Measurements from ENCODE around the gene UGT3A1.
"Not testable (repeated sequence)": the region's sequence is repeated elsewhere in the genome, so short reads cannot be mapped to it uniquely, and the experiment has no call there.

UGT3A1 gene, protein sequence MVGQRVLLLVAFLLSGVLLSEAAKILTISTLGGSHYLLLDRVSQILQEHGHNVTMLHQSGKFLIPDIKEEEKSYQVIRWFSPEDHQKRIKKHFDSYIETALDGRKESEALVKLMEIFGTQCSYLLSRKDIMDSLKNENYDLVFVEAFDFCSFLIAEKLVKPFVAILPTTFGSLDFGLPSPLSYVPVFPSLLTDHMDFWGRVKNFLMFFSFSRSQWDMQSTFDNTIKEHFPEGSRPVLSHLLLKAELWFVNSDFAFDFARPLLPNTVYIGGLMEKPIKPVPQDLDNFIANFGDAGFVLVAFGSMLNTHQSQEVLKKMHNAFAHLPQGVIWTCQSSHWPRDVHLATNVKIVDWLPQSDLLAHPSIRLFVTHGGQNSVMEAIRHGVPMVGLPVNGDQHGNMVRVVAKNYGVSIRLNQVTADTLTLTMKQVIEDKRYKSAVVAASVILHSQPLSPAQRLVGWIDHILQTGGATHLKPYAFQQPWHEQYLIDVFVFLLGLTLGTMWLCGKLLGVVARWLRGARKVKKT

DNA sequence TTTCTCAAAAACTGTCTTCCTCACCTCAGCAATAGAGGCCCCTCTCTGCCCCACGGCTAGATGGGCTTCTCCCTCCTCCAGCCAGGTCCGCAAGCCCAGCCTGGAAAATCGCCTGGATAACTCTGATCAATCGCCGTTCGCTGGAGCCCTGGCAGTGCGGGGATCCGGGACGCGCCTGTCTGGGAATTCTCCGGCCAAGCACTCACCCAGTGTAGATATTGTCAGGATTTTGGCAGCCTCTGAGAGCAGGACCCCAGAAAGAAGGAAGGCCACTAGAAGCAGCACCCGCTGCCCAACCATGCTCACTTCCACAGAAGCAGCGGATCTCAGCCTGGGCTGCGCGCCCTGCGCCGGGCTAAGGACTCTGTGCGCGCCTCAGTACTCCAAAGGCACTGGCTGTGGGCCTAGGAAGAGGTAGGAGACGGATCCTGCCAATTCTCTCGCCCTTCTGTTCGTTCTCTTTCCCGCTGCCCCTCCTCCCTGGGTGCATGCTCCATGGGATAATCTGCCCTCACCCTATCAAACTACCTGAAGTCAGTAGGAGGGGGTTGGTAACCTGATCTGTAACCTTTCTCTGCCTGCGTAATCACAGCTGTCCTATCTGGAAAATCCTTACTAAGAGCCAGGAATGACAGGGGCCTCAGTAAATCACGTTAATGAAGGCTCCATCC, at the start of gene UGT3A1:
Gene UGT3A1 (minus strand): TSS at position 450 of the 671 bp plus-strand sequence. CDS start 150 bp downstream, at position 300.
- DNase-seq = no peak

DNA sequence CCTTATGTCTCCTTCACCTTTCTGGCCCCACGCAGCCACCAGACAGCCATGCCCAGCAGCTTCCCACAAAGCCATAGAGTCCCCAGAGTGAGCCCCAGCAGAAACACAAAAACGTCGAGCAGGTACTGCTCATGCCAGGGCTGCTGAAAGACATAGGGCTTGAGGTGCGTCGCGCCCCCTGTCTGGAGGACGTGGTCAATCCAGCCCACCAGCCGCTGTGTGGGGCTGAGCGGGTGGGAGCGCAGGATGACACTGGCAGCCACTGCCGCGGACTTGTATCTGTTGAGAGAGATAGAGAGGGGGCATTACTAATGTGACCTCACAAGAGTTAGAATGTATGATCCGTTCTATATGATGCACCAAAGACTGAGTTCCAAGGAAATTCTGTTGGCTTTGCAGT, 44.5 kb upstream of the UGT3A1 start:
- no peak for DNase-seq

DNA sequence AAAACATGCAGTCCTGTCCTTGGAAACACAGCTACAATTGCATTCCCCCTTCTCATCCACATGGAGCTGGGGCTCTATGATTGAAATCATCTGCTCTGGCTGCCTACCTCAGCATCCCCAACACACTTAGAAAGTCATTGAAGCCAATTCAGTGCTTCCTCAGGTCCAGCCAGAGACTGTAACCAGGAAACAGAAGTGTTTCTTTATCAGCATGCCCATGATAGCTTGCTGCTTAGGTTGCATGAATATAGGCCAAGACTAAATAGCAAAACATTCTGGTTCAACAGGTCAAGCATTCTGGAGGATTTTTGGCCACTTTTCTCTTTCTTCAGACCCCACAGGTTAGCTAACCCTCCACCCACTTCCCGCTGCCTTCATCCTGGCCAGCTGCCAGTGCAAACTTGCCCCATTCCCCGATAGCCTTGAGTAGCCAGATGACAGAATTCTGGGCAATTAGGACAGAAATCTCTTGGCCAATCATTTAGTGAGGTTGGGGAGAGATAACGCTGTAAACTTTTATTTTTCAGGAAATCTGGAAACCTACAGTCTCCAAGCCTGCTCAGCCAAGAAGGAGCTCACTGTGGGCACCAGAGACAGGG, 43.4 kb upstream of the UGT3A1 start:
- not testable (repeated sequence) for DNase-seq

DNA sequence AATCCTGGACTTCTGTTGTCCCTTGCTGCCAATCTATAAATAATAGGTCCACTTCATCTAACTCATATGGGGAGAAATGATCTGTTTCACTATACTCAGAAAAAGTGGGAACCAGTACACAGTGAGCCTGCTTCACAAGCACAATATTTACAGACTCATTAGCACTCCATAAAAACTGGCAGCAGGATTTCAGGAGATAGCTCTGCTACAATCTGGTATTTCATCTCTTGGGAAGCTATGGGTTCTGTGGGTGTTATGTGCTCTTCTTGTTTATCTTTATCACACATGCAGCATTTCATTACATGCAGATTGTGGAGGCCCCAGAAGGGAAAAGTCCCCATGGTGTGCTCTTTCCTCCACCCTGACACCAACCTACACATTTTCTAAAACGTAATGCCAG, 42.3 kb upstream of the UGT3A1 start:
- DNase-seq = no peak

DNA sequence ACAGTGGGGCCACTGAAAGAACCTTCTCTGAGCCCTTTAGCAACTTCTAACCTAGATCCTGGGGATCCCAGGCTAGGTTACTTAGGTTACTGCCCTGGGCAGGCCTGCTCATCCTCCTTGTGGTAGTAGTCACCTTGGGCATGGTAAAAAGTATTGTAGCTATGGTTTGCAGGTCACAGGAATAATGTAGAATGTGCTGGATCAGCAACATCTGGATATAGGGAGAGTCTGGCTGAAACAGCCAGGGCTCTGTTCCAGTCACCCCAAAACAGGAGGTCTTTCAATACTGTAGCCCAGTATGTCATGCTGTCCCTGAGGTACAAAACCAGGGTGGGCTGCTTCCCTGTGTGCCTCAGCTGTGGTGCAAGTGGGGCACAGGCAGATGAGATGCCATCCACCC, 41.9 kb upstream of the UGT3A1 start:
- DNase-seq = no peak

DNA sequence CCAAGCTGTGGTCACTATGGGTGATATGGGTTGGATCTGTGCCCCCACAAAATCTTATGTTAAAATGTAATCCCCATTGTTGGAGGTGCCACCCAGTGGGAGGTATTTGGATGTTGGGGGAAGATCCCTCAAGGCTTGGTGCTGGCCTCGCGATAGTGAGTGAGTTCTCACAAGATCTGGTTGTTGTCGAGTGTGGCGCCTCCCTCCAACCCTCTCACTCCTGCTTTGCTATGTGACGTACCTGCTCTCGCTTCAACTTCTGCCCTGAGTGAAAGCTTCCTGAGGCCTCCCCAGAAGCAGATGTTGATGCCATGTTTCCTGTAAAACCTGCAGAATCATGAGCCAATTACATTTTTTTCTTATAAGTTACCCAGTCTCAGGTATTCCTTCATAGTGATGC, 40.0 kb upstream of the UGT3A1 start:
- no peak for DNase-seq

DNA sequence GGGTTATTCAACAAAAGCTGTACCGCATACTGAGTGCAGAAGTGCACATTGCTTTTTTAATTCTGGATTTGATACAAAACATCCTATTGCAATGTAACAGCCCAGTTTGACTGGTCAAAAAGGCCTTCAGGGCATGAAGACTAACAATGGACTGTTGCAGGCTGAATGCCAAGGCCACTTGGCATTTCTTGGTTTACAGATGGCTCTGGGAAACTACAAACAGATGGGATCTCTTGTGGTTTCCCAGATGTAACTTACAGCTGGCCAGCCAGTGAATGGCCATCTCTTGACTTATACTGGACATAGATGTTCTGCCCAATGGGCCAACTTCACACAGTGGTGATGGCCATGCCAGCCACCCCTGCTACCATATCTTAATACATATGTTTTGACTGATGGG, 38.7 kb upstream of the UGT3A1 start:
- no peak for DNase-seq

DNA sequence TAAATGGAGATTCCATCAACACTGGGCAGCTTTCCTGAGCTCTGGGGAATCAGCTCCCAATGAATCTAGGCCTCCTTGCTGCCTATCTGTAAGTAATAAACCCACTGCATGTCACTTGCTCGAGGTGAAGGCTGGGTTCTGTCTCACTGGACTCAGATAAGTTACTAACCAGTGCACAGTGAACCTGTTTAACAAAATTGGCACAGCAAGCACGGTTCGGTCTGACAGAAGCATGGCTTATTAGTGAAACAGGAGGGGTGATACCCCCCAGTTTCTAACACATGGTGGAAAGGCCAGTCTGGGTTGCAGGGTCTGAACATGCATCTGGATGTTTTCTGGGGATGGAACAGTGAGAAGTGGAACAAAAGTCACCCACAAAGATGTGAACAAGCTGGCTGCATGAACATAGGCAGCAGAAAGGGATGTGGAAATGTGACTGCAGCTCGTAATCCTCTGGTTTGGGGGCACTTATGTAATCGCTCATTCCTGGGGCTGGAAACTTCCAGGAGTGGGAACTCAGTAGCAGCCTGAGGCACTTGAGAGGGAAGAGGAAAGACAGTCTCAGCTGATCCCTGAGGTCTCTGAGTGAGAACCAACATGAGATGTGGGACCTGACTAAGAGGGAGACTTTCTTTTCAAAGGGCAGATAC, 37.8 kb upstream of the UGT3A1 start:
- no peak for DNase-seq

DNA sequence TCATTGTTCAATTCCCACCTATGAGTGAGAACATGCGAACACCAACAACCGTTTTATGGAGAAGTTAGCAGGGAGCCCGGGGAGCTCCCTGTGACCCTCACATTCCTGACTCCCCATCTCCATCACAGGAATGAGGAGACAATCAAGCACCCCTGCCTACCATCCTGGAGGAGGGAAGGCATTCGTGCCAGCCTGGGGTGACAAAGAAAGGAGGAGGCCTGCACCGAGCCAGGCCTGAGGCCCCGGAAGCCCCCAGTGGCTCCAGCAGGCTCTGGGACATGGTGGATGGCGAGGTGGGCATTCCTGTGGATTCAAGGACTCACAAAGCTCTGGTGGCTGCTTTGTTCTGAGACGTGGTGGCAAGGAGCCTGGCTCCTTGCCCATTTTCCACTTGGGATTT, 36.5 kb upstream of the UGT3A1 start:
- DNase-seq = no peak

DNA sequence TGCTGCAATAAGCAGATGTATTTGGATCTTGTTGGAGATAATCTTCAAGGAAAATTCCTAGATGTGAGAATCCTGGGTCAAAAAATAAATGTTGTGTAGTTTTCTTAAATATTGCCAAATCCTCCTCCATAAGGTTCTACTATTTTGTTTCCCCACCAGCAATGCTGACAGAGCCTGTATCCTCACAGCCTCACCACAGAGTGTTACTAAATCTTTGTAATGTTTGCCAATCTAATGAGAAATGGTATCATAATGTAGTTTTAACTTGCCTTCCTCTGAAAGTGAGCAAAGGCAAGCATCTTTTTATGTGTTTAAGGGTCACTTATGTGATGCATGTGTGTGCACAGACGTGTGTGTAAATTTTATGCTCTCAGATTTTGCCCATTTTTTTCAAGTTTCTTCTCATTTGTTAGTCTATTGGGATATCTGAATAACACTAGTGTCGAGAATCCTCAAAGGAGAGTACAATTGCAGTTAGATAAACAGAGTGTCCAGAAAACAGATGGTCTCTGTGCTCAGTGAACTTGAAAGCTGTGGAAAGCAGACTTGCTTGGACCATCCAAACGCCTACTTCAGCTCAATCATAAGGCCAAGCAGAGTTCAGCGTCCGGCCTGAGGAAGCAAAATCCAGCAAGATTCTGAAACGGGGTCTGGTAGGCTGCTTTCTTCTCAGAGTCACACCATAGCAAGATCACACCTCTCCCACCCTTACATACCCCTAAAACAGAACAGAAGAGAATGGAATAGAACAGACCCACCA, 35.7 kb upstream of the UGT3A1 start:
- DNase-seq = no peak

DNA sequence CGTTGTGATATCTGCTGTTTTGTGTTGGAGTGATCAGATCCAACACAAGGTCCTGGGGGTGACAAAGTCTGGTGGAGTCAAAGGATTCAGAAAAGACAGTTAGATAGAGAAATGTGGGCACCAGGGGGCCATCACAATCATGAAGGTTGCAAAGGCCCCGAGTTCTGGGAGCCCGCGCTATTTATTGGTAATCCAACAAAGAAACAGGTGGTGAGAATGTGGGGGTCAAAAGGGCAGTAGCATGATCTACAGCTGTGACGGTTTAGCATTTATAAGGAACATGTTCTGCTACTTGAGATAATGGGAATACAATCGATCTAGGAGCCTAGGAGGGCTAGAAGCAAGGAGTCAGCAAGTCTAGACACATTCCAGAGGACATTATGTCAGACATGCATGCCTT, 31.1 kb upstream of the UGT3A1 start:
- DNase-seq = not testable (repeated sequence)

DNA sequence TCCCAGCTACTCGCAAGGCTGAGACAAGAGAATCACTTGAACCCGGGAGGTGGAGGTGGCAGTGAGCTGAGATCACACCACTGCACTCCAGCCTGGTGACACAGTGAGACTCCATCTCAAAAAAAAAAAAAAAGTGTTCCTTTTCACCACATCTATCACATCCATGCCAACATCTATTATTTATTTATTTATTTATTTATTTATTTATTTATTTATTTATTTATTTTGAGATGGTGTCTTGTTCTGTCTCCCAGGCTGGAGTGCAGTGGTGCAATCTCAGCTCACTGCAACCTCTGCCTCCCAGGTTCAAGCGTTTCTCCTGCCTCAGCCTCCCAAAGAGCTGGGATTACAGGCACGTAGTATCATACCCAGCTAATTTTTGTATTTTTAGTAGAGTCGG, 28.4 kb upstream of the UGT3A1 start:
- DNase-seq = not testable (repeated sequence)

DNA sequence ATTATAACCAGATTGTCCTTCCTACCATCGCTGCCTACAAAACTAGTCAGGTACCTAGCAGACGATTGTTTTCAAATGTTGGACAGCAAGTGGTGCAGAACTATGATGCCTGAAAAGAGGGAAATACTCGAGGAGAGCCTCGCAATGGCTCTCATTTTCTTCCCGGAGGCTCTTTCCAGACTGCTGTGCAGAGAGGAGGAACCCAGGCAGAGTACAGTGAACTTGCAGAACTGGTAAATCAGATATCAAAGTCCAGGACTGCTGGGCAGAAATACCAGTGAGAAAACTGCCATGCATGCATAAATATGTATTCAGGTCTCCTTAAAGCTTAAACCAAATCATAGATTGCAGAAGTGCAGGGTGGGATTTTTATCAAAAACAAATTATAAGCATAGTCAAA, 26.4 kb upstream of the UGT3A1 start:
- no peak for DNase-seq

DNA sequence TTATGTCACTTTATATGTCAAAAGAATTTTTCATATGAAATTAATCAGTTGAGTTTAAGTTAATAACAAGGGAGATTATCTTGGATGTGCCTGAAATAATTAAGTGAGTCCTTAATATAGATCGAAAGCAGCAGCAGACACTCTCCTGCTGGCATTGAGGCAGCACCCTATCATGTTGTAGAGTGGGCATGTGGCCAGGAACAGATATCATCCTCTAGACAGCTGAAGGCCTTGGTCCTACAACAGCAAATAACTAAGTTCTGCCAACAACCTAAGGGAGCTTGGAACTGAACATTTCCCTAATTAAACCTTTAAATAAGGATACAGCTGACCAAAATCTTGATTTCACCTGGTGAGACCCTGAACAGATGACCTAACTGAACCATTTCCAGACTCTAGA, 25.8 kb upstream of the UGT3A1 start:
- no peak for DNase-seq

DNA sequence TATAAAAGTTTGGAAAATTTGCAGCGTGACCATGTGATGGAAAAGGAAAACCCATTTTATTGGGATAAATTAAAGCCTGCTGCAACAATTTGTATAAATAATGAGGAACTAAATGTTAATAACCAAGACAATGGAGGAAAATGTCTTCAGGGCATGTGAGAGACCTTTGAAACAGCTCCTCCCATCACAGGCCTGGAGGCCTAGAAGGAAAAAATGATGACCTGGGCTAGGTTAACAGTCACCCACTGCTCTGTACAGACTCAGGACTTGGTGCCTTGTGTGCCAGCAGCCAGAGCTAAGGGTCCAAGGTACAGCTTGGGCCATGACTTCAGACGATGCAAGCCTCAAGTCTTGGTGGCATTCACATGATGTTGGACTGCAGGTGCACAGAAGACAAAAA, 22.0 kb upstream of the UGT3A1 start:
- no peak for DNase-seq

DNA sequence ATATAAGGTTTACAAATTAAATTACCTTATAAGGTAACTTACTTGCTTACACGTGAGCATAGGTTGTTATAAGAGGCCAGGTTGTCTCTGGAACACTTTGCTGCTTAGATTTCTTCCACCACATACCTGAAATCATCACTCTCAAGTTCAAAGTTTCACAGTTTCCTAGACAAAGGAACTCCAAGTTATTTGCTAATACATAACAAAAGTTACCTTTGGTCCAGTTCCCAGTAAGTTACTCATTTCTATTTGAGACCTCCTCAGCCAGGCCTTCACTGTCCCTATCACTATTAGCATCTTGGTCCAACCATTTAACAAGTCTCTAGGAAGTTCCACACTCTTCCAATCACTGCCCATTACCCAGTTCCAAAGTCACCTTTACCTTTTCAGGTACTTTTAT, 18.5 kb upstream of the UGT3A1 start:
- DNase-seq = no peak

DNA sequence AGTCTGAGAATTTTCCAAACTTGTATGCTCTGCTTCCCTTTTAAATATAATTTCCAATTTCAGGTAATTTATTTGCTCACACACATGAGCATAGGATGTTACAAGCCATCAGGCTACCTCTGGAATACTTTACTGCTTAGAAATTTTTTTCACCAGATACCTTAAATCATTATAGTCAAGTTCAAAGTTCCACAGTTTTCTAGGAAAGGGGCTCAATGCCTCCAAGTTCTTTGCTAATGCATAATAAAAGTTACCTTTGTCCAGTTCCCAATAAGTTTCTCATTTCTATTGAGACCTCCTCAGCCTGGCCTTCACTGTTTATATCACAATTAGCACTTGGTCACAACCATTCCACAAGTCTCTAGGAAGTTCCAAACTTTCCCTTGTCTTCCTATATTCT, 16.2 kb upstream of the UGT3A1 start:
- no peak for DNase-seq

DNA sequence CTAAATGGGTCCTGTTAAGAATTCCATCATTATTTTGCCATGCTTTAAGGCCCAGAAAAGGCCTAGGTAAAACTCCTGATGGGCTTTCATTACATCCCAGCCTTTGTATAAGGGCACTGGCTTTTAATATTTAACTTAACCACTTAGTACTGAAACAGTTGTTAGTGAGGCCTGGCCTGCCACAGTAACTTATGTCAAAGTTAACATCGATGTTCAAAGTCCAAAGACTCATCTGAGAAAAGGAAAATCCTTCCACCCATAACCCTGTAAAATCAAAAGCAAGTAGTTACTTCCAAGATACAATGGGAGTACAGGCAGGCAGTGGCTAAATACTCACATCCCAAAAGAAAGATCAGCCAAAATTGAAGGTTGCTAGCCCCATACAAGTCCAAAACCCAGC, 15.0 kb upstream of the UGT3A1 start:
- no peak for DNase-seq

DNA sequence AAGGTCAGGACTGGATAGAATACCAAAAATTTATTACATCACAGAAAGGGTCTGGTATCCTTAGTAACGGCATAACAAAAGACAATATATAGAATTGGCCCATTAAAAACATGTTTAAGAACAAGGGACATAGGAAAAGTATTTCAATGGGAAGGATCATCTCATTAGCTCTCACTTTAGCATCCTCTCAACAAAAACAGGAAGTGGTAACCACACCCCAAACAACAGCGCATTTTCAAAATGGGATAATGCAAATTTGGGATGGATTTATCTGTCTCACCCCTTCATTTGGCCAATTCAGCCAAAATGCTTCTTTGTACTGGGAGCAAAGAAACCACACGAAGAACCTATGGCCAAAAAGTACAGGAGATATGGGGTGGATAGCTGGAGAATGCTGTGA, 9.8 kb upstream of the UGT3A1 start:
- no peak for DNase-seq

DNA sequence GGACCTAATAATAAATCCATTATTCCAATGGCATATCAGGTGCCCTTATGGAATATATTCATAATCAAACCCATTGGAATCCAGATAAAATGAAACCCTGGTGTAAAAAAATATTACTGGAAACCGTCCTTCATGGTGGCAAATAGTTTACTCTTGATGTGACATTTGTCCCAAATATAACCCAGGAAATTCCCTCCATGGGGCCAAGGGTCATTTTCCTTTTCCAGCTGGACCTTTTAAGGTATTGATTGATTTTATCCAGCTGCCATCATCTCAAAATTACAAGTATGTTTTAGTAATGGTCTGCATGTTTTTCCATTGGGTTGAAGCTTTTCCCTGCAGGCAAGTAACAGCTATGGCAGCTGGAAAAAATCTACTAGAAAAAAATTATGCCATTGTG, 8.4 kb upstream of the UGT3A1 start:
- DNase-seq = no peak

DNA sequence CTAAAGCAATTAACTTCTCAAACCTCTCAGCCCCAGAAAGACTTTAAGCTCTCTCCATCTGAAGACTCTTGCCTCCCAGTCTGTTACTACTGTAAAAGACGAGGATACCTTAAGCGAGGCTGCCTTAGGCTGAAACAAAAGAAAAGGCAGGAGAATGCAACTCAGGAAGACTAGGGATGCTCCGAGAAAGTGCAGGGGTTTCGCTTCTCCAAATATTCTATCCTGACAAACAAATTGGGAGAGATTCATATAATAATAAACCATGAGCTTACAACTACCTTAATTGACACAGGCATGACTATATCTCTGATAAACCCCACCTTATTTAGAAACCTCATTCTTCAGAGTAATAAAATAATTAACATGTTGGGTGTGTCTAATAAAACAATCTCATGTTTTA, 4.9 kb upstream of the UGT3A1 start:
- DNase-seq = no peak

DNA sequence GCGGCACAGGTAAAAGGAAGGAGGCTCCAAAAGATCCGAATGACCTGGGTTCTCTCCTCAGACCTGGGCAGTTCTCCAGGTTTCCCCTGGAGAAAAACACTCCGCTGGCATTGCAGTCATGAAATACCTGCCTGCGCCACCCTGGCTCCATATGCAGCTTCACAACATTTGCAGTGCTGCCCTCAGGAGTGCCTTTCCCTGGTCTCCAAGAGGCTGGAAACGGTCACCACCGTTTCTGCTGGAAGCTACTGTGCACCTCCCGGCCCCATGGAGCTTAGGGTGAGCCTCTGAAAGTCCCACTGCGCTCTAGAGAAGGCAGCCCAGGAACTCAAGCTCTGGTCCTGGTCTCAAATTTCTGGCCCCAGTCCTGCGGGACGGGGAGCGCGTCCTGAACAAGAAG, 670 bp downstream of the UGT3A1 start:
- no peak for DNase-seq

DNA sequence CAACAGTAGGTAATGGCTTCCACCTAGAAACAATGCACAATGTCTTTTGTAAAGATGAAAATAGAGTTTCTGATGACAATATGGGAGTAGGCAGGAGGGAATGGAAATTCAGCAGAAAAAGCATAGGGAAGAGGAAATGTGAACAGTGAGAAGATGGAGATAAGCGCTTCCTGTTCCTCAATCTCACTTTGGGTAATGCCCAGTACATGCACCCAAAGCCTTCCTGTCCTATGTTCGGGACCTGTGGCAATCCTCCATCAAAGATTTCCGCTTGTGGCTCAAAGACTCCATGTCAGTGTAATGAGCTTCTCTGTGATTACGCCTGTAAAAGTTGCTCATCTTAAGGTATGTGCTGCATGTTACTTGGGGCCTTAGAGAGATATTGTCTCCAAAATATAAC, 2.7 kb downstream of the UGT3A1 start:
- DNase-seq = no peak

Data from stimulated activated CD4-positive, alpha-beta T cell treated with anti-CD3 and anti-CD28 coated beads, Interleukin-4, amount 100 ng/mL, for 4 hours (primary cell).